Osteocyte (in vitro differentiated cells): ENCODE data around the gene NHLRC4. TPM values are rescaled to one million over a fixed set of nuclear protein-coding genes. Genes with fewer than 3 reads are reported as not detected.

ENCODE experiments used
- DNase-seq: peaks from one replicate; pipeline ENCODE4 v3.0.0; 2021; ENCODE audit warnings: mixed read lengths; ENCODE audit not compliant: unreplicated experiment; ENCODE audit errors: extremely low spot score
- H3K27ac Mint-ChIP-seq: one replicate; pipeline ENCODE4 v1.8.0; 2021; ENCODE audit warnings: mild to moderate bottlenecking, mixed read lengths; ENCODE audit not compliant: unreplicated experiment
- H3K27me3 Mint-ChIP-seq: one replicate; pipeline ENCODE4 v1.8.0; 2021; ENCODE audit warnings: mixed read lengths; ENCODE audit not compliant: unreplicated experiment
- H3K36me3 Mint-ChIP-seq: one replicate; pipeline ENCODE4 v1.8.0; 2021; ENCODE audit warnings: mixed read lengths; ENCODE audit not compliant: unreplicated experiment
- H3K4me1 Mint-ChIP-seq: one replicate; pipeline ENCODE4 v1.8.0; 2021; ENCODE audit warnings: mixed read lengths; ENCODE audit not compliant: unreplicated experiment
- H3K4me3 Mint-ChIP-seq: one replicate; pipeline ENCODE4 v1.8.0; 2021; ENCODE audit warnings: mild to moderate bottlenecking, moderate library complexity, mixed read lengths; ENCODE audit not compliant: unreplicated experiment
- H3K9me3 Mint-ChIP-seq: one replicate; pipeline ENCODE4 v1.8.0; 2021; ENCODE audit warnings: mixed read lengths; ENCODE audit not compliant: unreplicated experiment
- CTCF ChIP-seq: fragments of 200-600 bp; sonication (generic); IDR thresholded peaks from 2 replicates; pipeline ENCODE4 v1.5.0; 2021; ENCODE audit warnings: antibody characterized with exemption, mild to moderate bottlenecking, moderate library complexity
- total RNA-seq: library from RNA; stranded (reverse); gene quantifications from 2 replicates; pipeline ENCODE4 v1.2.1, GENCODE V29; 2021

Gene NHLRC4
- total RNA-seq, 1 donor from 2014 or later = 1.7 TPM

GRCh38 chr16:554297-554621, 12.5 kb upstream of the NHLRC4 start:
- no peaks in the 10 kb centered on the region for H3K9me3 Mint-ChIP-seq
- H3K4me1 Mint-ChIP-seq = peaks cover 8% of the 10 kb centered on the region
- no peak for DNase-seq
- no peak for TF ChIP-seq CTCF
- H3K27me3 Mint-ChIP-seq = peaks cover 2% of the 10 kb centered on the region
- H3K36me3 Mint-ChIP-seq = peaks cover 3% of the 10 kb centered on the region
- H3K27ac Mint-ChIP-seq = peak overlapping the region; percentile 10
- no peak overlapping the region for H3K4me3 Mint-ChIP-seq

GRCh38 chr16:554640-555365, 12.0 kb upstream of the NHLRC4 start:
- peaks cover 10% of the 10 kb centered on the region for H3K4me1 Mint-ChIP-seq
- no peak for TF ChIP-seq CTCF
- H3K27ac Mint-ChIP-seq = peak overlapping the region; percentile 10
- no peak for DNase-seq
- no peak overlapping the region for H3K4me3 Mint-ChIP-seq
- H3K27me3 Mint-ChIP-seq = peaks cover 2% of the 10 kb centered on the region
- H3K9me3 Mint-ChIP-seq = no peaks in the 10 kb centered on the region
- H3K36me3 Mint-ChIP-seq = peaks cover 3% of the 10 kb centered on the region

GRCh38 chr16:555528-556473, 11.0 kb upstream of the NHLRC4 start:
- H3K9me3 Mint-ChIP-seq = no peaks in the 10 kb centered on the region
- no peak overlapping the region for H3K27ac Mint-ChIP-seq
- peaks cover 3% of the 10 kb centered on the region for H3K36me3 Mint-ChIP-seq
- peaks cover 2% of the 10 kb centered on the region for H3K27me3 Mint-ChIP-seq
- no peak overlapping the region for H3K4me3 Mint-ChIP-seq
- TF ChIP-seq CTCF = no peak
- H3K4me1 Mint-ChIP-seq = peaks cover 10% of the 10 kb centered on the region
- no peak for DNase-seq

GRCh38 chr16:556474-557173, 10.2 kb upstream of the NHLRC4 start:
- H3K27ac Mint-ChIP-seq = no peak overlapping the region
- no peaks in the 10 kb centered on the region for H3K9me3 Mint-ChIP-seq
- H3K4me1 Mint-ChIP-seq = peaks cover 10% of the 10 kb centered on the region
- peaks cover 3% of the 10 kb centered on the region for H3K36me3 Mint-ChIP-seq
- no peak for DNase-seq
- TF ChIP-seq CTCF = no peak
- no peak overlapping the region for H3K4me3 Mint-ChIP-seq
- peaks cover 2% of the 10 kb centered on the region for H3K27me3 Mint-ChIP-seq
